ENCODE data around the gene IL18BP.
A peak's percentile ranks its signal among the peaks of the same experiment; 100 is the strongest.

The IL18BP gene

DNA sequence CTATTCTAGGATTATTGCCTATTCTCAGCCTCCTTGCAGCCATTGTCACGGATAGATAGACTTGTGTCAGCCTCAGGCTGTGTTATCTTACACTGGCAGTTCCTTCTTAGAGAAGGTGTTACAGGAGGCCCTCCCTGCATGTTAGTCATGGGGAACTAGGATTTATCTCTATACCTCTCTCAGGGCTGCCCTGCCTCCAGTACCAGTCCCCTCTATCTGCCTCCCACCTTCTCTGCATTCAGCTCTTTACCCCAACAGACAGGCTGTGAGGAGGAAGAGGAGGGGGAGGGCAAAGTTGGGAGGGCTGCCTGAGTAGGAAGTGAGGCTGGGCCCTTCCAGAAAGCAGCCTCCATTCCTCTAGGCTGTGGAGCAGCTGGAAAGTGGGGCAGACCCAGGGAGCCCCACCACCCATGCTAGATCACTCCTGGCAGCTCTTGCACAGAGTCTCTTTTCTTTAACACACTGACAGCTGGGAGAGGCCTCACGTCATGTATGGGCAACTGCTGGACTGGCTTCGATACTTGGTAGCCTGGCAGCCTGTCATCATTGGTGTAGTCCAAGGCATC lies 2.9 kb upstream of the IL18BP start:
- DNase-seq (ENCODE audit: low read depth) = no peak
- H3K4me3 ChIP-seq (replicated peaks; ENCODE audit: low read depth, low read length) = no peak overlapping the region
- TF ChIP-seq, protein P1, sequence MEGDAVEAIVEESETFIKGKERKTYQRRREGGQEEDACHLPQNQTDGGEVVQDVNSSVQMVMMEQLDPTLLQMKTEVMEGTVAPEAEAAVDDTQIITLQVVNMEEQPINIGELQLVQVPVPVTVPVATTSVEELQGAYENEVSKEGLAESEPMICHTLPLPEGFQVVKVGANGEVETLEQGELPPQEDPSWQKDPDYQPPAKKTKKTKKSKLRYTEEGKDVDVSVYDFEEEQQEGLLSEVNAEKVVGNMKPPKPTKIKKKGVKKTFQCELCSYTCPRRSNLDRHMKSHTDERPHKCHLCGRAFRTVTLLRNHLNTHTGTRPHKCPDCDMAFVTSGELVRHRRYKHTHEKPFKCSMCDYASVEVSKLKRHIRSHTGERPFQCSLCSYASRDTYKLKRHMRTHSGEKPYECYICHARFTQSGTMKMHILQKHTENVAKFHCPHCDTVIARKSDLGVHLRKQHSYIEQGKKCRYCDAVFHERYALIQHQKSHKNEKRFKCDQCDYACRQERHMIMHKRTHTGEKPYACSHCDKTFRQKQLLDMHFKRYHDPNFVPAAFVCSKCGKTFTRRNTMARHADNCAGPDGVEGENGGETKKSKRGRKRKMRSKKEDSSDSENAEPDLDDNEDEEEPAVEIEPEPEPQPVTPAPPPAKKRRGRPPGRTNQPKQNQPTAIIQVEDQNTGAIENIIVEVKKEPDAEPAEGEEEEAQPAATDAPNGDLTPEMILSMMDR (IDR thresholded peaks at IDR 0.05; ENCODE audit: low read length, missing control alignments) = no peak

DNA sequence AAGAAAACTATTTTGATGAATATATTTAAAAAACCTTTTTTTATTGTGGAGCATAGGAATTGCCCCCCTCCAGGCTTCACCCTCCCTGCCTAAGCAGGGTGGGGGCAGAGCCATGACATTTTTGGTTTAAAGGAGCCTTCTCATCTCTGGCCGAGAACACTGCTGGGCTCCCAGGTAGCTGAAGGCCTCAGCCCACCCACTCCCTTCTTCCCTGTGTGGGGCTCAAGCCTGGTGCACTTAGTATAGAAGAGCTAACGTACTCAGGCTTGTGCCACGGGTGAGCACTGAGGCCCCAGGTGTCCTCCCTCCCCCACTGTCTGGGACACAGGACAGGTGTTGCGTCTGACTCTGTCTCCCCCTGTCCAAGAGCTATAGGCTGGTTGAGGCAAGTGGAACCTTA lies 2.2 kb upstream of the IL18BP start:
- no peak for DNase-seq (ENCODE audit: low read depth)
- H3K4me3 ChIP-seq (replicated peaks; ENCODE audit: low read depth, low read length) = no peak overlapping the region
- TF ChIP-seq, protein P1 (IDR thresholded peaks at IDR 0.05; ENCODE audit: low read length, missing control alignments) = no peak

DNA sequence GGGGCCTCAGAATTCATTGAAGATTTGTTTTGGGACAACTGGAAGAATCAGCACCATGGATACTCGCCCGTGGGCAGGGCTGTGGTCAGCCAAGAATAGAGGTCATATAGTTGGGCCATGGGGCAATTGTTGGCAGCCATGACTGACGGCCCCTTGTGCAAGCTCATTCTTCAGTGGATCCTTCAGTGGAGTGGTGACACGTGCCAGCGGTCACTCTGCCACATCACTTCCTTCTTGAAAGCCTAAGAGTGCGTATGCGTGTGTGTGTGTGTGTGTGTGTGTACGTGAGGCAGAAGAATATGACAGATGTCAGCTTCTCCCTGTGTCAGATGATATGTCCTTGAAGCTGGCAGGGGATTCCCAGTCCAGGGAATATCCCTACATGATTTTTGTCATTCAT lies 1.8 kb upstream of the IL18BP start:
- no peak overlapping the region for H3K4me3 ChIP-seq (replicated peaks; ENCODE audit: low read depth, low read length)
- TF ChIP-seq, protein P1 (IDR thresholded peaks at IDR 0.05; ENCODE audit: low read length, missing control alignments) = no peak
- DNase-seq (ENCODE audit: low read depth) = no peak

DNA sequence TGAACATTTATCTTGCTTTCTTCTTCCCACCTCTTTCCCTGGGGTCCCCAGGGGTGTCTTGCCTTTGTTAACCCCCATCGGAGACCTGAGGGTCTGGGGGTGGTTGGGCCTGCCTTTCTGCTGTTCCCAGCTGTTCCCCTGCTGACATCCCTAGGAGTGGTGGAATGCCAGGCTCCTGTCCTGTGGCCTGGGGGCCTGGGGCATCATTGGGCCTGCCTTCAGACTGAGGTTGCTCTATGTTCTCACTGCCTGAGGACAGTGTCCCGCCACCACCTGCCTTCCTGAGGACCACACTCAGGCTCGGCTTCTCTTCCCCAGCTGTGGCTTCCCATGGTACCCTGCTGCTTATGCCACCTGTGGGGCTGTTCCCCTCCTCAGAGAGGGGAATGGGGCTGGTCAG lies 1.1 kb upstream of the IL18BP start:
- no peak for DNase-seq (ENCODE audit: low read depth)
- no peak overlapping the region for H3K4me3 ChIP-seq (replicated peaks; ENCODE audit: low read depth, low read length)
- TF ChIP-seq, protein P1 (IDR thresholded peaks at IDR 0.05; ENCODE audit: low read length, missing control alignments) = no peak

DNA sequence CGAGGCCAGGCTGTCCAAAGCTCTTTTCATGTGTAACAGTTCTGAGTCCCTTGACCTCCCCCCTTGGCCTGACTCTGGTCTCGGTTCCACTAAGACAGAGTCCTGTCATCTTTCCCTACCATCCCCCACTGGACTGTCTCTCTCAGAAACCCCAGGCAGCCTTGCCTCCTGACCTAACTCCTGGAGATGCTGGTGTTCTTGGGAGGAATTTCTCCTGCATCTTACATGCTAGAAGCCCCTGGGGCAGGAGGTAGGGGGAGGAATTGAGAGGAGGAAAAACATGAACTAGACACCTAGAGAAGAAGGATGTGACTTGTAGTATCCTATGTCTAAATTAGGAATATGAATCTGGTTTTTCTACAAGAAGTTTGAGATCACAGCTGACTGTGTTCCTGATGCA lies 648 bp upstream of the IL18BP start:
- TF ChIP-seq, protein P1 (IDR thresholded peaks at IDR 0.05; ENCODE audit: low read length, missing control alignments) = no peak
- no peak for DNase-seq (ENCODE audit: low read depth)
- H3K4me3 ChIP-seq (replicated peaks; ENCODE audit: low read depth, low read length) = no peak overlapping the region

DNA sequence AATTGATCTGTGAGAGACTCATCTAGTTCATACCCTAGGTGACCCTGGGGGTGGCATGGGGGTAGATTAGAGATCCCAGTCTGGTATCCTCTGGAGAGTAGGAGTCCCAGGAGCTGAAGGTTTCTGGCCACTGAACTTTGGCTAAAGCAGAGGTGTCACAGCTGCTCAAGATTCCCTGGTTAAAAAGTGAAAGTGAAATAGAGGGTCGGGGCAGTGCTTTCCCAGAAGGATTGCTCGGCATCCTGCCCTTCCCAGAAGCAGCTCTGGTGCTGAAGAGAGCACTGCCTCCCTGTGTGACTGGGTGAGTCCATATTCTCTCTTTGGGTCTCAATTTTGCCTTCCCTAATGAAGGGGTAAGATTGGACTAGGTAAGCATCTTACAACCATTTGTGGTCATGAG lies 653 bp downstream of the IL18BP start:
- peak; percentile 57 for DNase-seq (ENCODE audit: low read depth)
- H3K4me3 ChIP-seq (replicated peaks; ENCODE audit: low read depth, low read length) = no peak overlapping the region
- TF ChIP-seq, protein P1 (IDR thresholded peaks at IDR 0.05; ENCODE audit: low read length, missing control alignments) = no peak

DNA sequence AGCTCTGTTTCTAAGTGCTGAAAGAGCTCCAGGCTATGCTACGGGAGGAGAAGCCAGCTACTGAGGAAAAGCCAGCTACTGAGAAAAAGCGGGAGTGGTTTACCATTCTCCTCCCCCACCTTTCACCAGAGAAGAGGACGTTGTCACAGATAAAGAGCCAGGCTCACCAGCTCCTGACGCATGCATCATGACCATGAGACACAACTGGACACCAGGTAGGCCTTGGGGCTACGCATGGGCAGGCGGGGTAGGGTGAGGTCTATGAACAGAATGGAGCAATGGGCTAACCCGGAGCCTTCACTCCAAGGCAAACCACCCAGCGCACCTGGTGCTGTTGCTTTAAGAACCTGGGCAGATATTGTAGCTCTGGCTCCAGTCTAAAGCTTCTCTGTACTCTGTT lies 1.1 kb downstream of the IL18BP start:
- no peak for DNase-seq (ENCODE audit: low read depth)
- TF ChIP-seq, protein P1 (IDR thresholded peaks at IDR 0.05; ENCODE audit: low read length, missing control alignments) = no peak
- H3K4me3 ChIP-seq (replicated peaks; ENCODE audit: low read depth, low read length) = no peak overlapping the region

Measured in fibroblast of pulmonary artery (primary cell).